ENCODE results near the gene MAN1B1.
A peak's percentile ranks its signal among the peaks of the same experiment; 100 is the strongest.
"Not testable (repeated sequence)": the region's sequence is repeated elsewhere in the genome, so short reads cannot be mapped to it uniquely, and the experiment has no call there.

MAN1B1 gene

GRCh38 chr9:137134191-137134590 lies 47.4 kb downstream of the MAN1B1 start:
- TF ChIP-seq CTCF (IDR thresholded peaks at IDR 0.05) = no peak
- no peak for DNase-seq (ENCODE audit: low spot score)
- H3K4me3 ChIP-seq = no peak overlapping the region

GRCh38 chr9:137135154-137135553 lies 48.4 kb downstream of the MAN1B1 start:
- not testable (repeated sequence) for H3K27ac ChIP-seq; DNase-seq (ENCODE audit: low spot score); H3K4me3 ChIP-seq

More at GRCh38 chr9:137134191-137134590, 47.4 kb downstream of the MAN1B1 start:
- H3K27ac ChIP-seq = no peak overlapping the region

- no peak for DNase-seq (ENCODE audit: low spot score)
- no peak for TF ChIP-seq CTCF (IDR thresholded peaks at IDR 0.05)
- Histone ChIP-seq H3K27ac (no peak overlapping the region), H3K4me3 (no peak overlapping the region)
Measured at GRCh38 chr9:137136261-137136880, 49.6 kb downstream of the MAN1B1 start.

- no peak overlapping the region for H3K4me3 ChIP-seq
- no peak overlapping the region for H3K27ac ChIP-seq
- TF ChIP-seq CTCF (IDR thresholded peaks at IDR 0.05) = no peak
- DNase-seq (ENCODE audit: low spot score) = no peak
Measured at GRCh38 chr9:137136881-137137607, 50.3 kb downstream of the MAN1B1 start.

- H3K4me3 ChIP-seq = no peak overlapping the region
- no peak for TF ChIP-seq CTCF (IDR thresholded peaks at IDR 0.05)
- no peak overlapping the region for H3K27ac ChIP-seq
- DNase-seq (ENCODE audit: low spot score) = no peak
Measured at GRCh38 chr9:137138058-137138721, 51.4 kb downstream of the MAN1B1 start.

- peak within 1 kb of the TSS; percentile 27 for H3K4me3 ChIP-seq
- TF ChIP-seq CTCF (IDR thresholded peaks at IDR 0.05) = no peak
- no peak for DNase-seq (ENCODE audit: low spot score)
- H3K27ac ChIP-seq = no peak within 1 kb of the TSS
Measured at GRCh38 chr9:137138722-137139467, 52.1 kb downstream of the MAN1B1 start, which contains the start of gene GRIN1. TSS of gene GRIN1 (plus strand) at chr9:137139154. CDS start at chr9:137139487, 333 bp downstream.
